PC-3 (cell line): ENCODE data around the gene MYH8. TPM values are rescaled to one million over a fixed set of nuclear protein-coding genes. Genes with fewer than 3 reads are reported as not detected.

ENCODE experiments used
- ATAC-seq: fragments of 200-7000 bp; cut with Tn5 transposase; 2 replicates; pipeline ENCODE4 v1.9.1; 2020; ENCODE audit warnings: mild to moderate bottlenecking, moderate library complexity
- BruUV-seq: library from RNA; stranded (reverse); fragments of 400-500 nt; replicated peaks from 2 replicates; lab custom pipeline; 2021; lab: Mats Ljungman, UMichigan
- CTCF ChIA-PET: fragments of 300-600 bp; sonication (Branson Sonifier 250); formaldehyde crosslinking; loops from one replicate; lab custom pipeline; 2022; ENCODE audit warnings: antibody characterized with exemption; lab: Charles Lee
- POLR2A ChIA-PET: fragments of 300-600 bp; sonication (Branson Sonifier 250); formaldehyde crosslinking; loops from one replicate; lab custom pipeline; 2022; ENCODE audit warnings: antibody characterized with exemption; ENCODE audit not compliant: unreplicated experiment; lab: Charles Lee
- DNase-seq: peaks from one replicate; pipeline ENCODE4 v3.0.0-alpha.2; 2015
- H2AFZ ChIP-seq: fragments of 300-600 bp; sonication (generic); 2 replicates; pipeline ENCODE4 v1.6.0; 2016; ENCODE audit warnings: antibody characterized with exemption, low read length
- H3F3A ChIP-seq: fragments of 300-600 bp; sonication (generic); one replicate; pipeline ENCODE4 v1.6.0; 2017; ENCODE audit warnings: antibody characterized with exemption, low read length, control low read depth, mild to moderate bottlenecking; ENCODE audit not compliant: unreplicated experiment
- H3K27ac ChIP-seq: fragments of 300-600 bp; sonication (generic); 2 replicates; pipeline ENCODE4 v1.5.1; 2016; ENCODE audit warnings: mild to moderate bottlenecking, low read length
- H3K27me3 ChIP-seq: fragments of 300-600 bp; sonication (generic); 2 replicates; pipeline ENCODE4 v1.6.1; 2016; ENCODE audit warnings: low read length, mixed read lengths
- H3K36me3 ChIP-seq: fragments of 300-600 bp; sonication (generic); 2 replicates; pipeline ENCODE4 v1.6.1; 2016; ENCODE audit warnings: low read depth, mixed run types, low read length, mixed read lengths
- H3K4me1 ChIP-seq: fragments of 300-600 bp; sonication (generic); 2 replicates; pipeline ENCODE4 v1.5.1; 2016; ENCODE audit warnings: low read length; ENCODE audit not compliant: insufficient read depth
- H3K4me2 ChIP-seq: fragments of 300-600 bp; sonication (generic); 2 replicates; pipeline ENCODE4 v1.6.0; 2016; ENCODE audit warnings: low read length
- H3K4me3 ChIP-seq: fragments of 300-600 bp; sonication (generic); 2 replicates; pipeline ENCODE4 v1.5.1; 2016; ENCODE audit warnings: mild to moderate bottlenecking, low read length, mixed read lengths
- H3K79me2 ChIP-seq: fragments of 300-600 bp; sonication (generic); 2 replicates; pipeline ENCODE4 v1.6.1; 2017; ENCODE audit warnings: low read length, mixed read lengths
- H3K9ac ChIP-seq: fragments of 300-600 bp; sonication (generic); 2 replicates; pipeline ENCODE4 v1.6.0; 2016; ENCODE audit warnings: mild to moderate bottlenecking, low read length
- H3K9me2 ChIP-seq: fragments of 300-600 bp; sonication (generic); replicated peaks from 2 replicates; pipeline ENCODE4 v1.6.1; 2016; ENCODE audit warnings: mixed run types, low read length, mixed read lengths
- H3K9me3 ChIP-seq: fragments of 300-600 bp; sonication (generic); 2 replicates; pipeline ENCODE4 v1.6.1; 2016; ENCODE audit warnings: low read length, mixed read lengths
- H4K20me1 ChIP-seq: fragments of 300-600 bp; sonication (generic); 2 replicates; pipeline ENCODE4 v1.6.1; 2016; ENCODE audit warnings: low read length, mixed read lengths
- EZH2 ChIP-seq: fragments of 300-600 bp; sonication (generic); IDR thresholded peaks from one replicate; pipeline ENCODE4 v1.6.1; 2017; ENCODE audit warnings: antibody characterized with exemption, mild to moderate bottlenecking, low read length; ENCODE audit not compliant: unreplicated experiment
- EZH2phosphoT487 ChIP-seq: fragments of 300-600 bp; sonication (generic); IDR thresholded peaks from 2 replicates; pipeline ENCODE4 v1.6.1; 2018; ENCODE audit warnings: mild to moderate bottlenecking, antibody characterized with exemption, low read length, borderline replicate concordance
- intact Hi-C: fragments of 100-400 bp; cut with micrococcal nuclease; formaldehyde crosslinking; loops from 2 replicates; pipeline ENCODE4 v1.9.0; 2023
- total RNA-seq: library from RNA; depleted of rRNA; stranded (reverse); fragments of >200 nt; gene quantifications from 2 replicates; pipeline ENCODE4 v1.2.3, GENCODE V29; 2014
- TF ChIP-seq, protein P1 (sequence below): fragments of 300-600 bp; sonication (generic); conservative IDR thresholded peaks from 2 replicates; pipeline ENCODE4 v1.5.1; 2017; ENCODE audit warnings: antibody characterized with exemption, low read depth, mild to moderate bottlenecking, low read length

Gene MYH8
- total RNA-seq, 1 experiment from 2014 or later, result not detected

DNA sequence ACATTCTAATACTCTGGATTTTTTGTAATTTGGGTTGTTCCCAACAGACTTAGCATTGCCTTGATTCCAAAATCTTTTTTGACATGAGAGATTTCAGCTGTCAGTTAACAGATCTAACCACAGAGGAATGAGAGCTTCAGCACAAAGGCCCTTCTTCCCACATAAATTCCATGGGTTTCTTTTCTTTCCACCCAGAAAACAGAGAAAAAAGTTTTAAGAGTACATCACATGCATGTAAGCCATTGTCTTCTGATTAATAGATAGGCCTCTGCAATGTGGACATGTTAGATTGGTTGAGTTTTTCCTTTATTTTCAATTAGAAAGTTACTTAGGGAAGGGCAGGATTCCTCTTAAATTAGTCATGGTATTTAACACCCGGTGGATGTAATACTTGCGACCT is 939 bp downstream of the MYH8 start:
- DNase-seq (no peak), ATAC-seq (no peak)
- H4K20me1 ChIP-seq, result no peaks in the 10 kb centered on the region
- H3K9me2 ChIP-seq, result no peaks in the 10 kb centered on the region
- H3K36me3 ChIP-seq, result no peaks in the 10 kb centered on the region
- intact Hi-C loops, result no loop called here
- TF ChIP-seq EZH2 (no peak), EZH2phosphoT487 (no peak)
- TF ChIP-seq, protein P1, sequence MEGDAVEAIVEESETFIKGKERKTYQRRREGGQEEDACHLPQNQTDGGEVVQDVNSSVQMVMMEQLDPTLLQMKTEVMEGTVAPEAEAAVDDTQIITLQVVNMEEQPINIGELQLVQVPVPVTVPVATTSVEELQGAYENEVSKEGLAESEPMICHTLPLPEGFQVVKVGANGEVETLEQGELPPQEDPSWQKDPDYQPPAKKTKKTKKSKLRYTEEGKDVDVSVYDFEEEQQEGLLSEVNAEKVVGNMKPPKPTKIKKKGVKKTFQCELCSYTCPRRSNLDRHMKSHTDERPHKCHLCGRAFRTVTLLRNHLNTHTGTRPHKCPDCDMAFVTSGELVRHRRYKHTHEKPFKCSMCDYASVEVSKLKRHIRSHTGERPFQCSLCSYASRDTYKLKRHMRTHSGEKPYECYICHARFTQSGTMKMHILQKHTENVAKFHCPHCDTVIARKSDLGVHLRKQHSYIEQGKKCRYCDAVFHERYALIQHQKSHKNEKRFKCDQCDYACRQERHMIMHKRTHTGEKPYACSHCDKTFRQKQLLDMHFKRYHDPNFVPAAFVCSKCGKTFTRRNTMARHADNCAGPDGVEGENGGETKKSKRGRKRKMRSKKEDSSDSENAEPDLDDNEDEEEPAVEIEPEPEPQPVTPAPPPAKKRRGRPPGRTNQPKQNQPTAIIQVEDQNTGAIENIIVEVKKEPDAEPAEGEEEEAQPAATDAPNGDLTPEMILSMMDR, result no peak
- H2AFZ ChIP-seq, result no peak overlapping the region
- ChIA-PET CTCF (no interaction called here), POLR2A (no interaction called here)
- H3F3A ChIP-seq, result no peaks in the 10 kb centered on the region
- no peaks in the 10 kb centered on the region for H3K4me1 ChIP-seq
- H3K9me3 ChIP-seq, result no peaks in the 10 kb centered on the region
- no TSS peak for BruUV-seq
- H3K4me2 ChIP-seq, result no peak overlapping the region
- H3K4me3 ChIP-seq, result no peak overlapping the region
- no peak overlapping the region for H3K9ac ChIP-seq
- no peak overlapping the region for H3K27ac ChIP-seq
- H3K27me3 ChIP-seq, result peaks cover 11% of the 10 kb centered on the region; the same call in 1 of the 2 replicates
- H3K79me2 ChIP-seq, result no peaks in the 10 kb centered on the region

DNA sequence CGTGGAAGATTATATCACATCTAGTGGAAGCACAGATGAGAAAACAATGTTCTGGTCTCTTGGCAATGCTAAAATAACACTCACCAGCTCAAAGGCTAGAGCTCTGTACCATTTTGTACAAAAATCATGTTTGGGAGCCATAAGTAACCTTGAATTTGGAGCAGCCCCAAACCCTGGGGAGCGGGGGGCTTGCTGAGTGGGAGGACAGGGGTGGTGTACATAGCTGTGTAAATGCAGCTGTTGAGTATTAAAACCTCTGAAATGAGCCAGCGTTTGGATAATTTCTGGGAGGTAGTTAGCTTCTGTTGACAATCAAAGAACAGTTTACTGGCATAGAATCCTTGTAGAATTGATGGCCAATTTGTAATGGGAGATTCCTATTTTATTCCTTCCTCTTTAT is 4.3 kb downstream of the MYH8 start:
- Histone ChIP-seq H3K79me2 (no peaks in the 10 kb centered on the region), H3K4me2 (no peak overlapping the region), H3K9me3 (no peaks in the 10 kb centered on the region), H3K27ac (no peak overlapping the region), H3K27me3 (peaks cover 11% of the 10 kb centered on the region; the same call in 1 of the 2 replicates), H3K9ac (no peak overlapping the region), H3K36me3 (no peaks in the 10 kb centered on the region), H4K20me1 (no peaks in the 10 kb centered on the region), H3K9me2 (no peaks in the 10 kb centered on the region), H3K4me3 (no peak overlapping the region), H3K4me1 (no peaks in the 10 kb centered on the region), H2AFZ (no peak overlapping the region), H3F3A (no peaks in the 10 kb centered on the region)
- DNase-seq (no peak), ATAC-seq (no peak)
- ChIA-PET CTCF (no interaction called here), POLR2A (no interaction called here)
- TF ChIP-seq, protein P1, result no peak
- TF ChIP-seq EZH2phosphoT487 (no peak), EZH2 (no peak)
- no TSS peak for BruUV-seq
- intact Hi-C loops, result no loop called here

DNA sequence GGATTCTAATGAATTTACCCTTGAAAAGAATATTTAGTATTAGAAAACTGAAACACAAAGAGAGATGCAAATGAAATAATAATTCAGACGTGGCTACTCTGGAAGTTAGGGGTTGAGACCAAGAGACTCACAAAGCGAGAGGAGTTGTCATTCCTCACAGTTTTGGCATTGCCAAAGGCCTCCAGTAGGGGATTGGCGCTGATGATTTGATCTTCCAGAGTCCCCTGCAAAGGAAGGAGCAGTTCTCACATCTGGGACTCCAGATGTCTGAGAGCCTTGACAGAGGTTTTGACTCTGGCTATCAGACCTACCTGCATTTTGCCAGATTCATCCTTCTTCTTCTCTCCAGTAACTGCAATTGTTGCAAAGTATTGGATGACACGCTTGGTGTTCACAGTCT is 6.6 kb downstream of the MYH8 start:
- H3K9me3 ChIP-seq, result no peaks in the 10 kb centered on the region
- H3K4me2 ChIP-seq, result no peak overlapping the region
- no peaks in the 10 kb centered on the region for H3F3A ChIP-seq
- H3K9ac ChIP-seq, result no peak overlapping the region
- peaks cover 8% of the 10 kb centered on the region; the same call in 1 of the 2 replicates for H3K27me3 ChIP-seq
- no peak overlapping the region for H3K27ac ChIP-seq
- H3K79me2 ChIP-seq, result no peaks in the 10 kb centered on the region
- ATAC-seq (no peak), DNase-seq (no peak)
- intact Hi-C loops, result no loop called here
- no peaks in the 10 kb centered on the region for H4K20me1 ChIP-seq
- POLR2A ChIA-PET, result no interaction called here
- CTCF ChIA-PET, result no interaction called here
- no peaks in the 10 kb centered on the region for H3K36me3 ChIP-seq
- H3K9me2 ChIP-seq, result no peaks in the 10 kb centered on the region
- no peak overlapping the region for H3K4me3 ChIP-seq
- no TSS peak for BruUV-seq
- no peak for TF ChIP-seq EZH2
- TF ChIP-seq, protein P1, result no peak
- TF ChIP-seq EZH2phosphoT487, result no peak
- no peak overlapping the region for H2AFZ ChIP-seq
- no peaks in the 10 kb centered on the region for H3K4me1 ChIP-seq
